Measurements from ENCODE around the gene TMX2.

DNA sequence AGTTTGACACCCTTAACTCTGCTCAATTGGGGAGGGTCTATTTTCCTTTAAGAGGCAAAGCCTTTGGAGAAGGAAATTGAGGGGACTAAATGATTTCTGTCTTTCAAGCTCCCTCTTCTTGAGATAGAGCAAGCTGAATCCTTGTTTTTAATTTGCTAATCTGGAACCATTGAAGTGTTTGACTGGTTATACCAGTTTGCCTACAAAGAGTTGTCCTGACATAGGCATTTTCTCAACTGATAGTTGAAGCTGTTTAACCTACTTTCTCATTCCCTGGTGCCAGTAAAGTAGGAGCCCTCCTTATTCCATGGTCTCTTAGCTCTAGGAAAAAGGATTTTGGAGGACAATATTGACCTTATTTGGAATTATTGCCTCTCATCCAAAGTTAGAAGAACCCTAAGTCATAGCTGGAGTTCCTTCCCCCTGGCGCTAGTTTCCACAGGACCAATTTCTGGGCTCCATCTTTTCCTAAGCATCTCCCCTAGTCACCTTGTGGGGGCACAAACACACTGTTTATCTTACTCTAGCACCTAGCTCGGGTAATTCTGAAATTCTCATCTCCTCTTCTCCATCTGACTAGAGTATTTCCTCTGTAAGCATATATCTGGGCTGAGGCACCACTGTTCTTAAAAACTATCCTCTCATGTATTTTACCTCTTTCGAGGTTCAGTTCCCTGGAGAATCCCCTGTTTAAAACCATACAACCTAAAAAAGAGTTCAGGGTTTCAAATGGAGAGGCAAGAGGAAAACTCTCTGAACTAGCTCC lies 37.0 kb upstream of the TMX2 start:
- no peak for TF ChIP-seq POLR2AphosphoS5 (IDR thresholded peaks at IDR 0.05; ENCODE audit: borderline replicate concordance, low read depth, low read length)
- no peak for TF ChIP-seq EZH2 (IDR thresholded peaks at IDR 0.05)
